GM18861 (cell line): ENCODE measurements around the gene ZRANB1.
A peak's percentile ranks its signal among the peaks of the same experiment; 100 is the strongest.
"Not testable (repeated sequence)": the region's sequence is repeated elsewhere in the genome, so short reads cannot be mapped to it uniquely, and the experiment has no call there.

Experiments used
- ATAC-seq: cut with Tn5 transposase; IDR thresholded peaks from one replicate; pipeline ENCODE4 v1.9.1; 2021; ENCODE audit not compliant: unreplicated experiment

The ZRANB1 gene

DNA sequence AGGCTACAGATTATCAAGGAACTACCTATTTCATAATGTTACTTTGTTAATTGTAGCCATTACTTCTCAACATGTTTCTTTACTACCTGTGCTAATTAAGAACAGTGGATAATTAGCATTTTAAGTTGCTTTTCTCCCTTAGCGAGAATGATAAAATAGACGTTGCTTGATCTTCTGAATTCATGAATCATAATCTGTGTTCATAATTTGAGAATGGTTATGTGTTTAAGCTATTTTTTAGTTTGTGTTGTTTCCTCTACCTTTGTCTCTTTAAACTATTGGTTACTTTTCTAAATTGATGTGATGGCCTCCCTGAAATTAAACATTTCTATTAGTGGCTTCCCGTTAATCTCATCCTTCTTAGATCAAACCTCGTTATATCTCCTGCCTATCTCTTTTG is at the start of gene ZRANB1:
Gene ZRANB1 (plus strand): TSS at position 301 of the 400 bp plus-strand sequence. CDS start 371 bp downstream, outside the sequence.
- no peak for ATAC-seq

DNA sequence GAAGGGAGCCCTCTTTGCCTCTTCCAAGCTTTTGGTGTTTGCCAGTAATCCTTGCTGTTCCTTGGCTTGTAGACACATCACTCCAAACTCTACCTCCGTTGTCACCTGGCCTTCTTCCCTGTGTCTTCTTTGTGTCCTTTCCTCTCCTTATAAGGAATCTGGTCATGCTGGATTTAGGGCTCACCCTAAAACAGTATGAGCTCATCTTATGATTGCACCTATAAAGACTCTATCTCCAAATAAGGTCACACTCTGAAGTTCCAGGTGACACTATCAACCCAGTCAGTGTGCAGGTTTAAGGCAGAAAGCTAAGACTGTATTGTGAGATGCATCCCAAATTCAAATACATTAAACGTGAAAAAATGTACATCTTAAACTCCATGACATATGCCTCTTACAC is 49.0 kb upstream of the ZRANB1 start:
- ATAC-seq, result no peak

DNA sequence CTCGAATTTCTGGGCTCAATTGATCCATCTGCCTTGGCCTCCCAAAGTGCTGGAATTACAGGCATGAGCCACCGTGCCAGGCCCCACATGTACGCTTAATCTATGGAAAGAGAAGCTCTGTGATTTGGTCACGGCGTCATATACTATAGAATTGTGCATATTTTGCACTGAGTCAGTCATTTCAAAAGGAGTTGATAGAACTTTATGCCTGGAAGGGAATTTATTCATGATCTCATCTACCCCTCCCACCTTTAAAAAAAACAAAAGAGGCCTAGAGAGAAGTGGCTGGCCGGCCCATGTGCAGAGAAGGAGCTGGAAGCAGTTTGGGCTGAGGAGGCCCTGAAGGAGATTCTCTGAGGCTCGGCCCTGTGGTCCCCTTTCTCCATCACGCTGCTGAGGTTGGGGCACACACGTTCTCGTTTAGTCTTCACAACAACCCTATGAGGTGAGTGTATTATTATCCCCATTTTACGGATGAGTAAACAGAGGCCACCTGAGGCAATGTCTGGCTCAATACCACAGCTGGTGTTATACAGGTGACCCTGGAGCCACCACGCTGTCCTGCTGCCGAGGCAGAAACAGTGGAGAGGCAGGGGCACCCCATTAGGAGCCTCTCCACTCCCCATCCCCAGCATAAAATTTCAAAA is 47.2 kb upstream of the ZRANB1 start:
- no peak for ATAC-seq

DNA sequence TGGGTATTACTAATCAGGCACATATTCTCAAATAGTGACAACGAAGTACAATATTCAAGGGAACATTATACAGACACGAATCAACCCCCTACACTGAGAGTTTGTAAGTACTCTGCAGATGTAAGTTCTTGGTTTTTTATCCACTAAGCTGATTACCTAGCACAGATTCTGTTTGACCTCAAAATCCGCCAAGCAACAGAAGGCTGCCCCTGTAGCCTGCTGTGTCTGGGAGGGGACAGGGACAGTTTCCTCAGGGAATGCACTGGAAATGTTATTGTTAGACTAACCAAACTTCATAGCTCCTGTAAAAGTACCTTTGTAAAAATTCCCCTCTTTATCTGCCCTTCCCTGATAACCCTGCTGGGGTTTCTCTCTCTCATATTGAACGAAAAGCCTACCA is 45.2 kb upstream of the ZRANB1 start:
- ATAC-seq, result no peak

DNA sequence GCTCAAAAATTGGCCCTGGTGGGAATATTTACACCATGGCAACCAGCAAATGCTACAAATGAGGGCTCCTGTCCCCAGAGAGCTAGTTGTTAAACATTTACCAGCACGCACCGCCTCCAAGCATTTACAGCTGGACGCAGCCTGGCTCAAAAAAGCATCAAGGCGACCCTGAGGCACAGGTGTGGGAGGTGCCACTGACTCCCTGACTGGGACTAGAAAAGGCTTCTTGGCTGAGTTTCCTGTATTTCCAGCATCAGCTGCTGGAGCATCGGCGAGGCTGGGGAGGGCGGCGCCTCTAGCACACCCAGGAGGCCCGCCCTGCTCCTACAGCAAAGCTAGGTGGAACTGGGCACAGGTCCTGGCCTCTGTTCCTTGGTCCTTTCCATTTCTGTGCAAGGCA is 43.5 kb upstream of the ZRANB1 start:
- no peak for ATAC-seq

DNA sequence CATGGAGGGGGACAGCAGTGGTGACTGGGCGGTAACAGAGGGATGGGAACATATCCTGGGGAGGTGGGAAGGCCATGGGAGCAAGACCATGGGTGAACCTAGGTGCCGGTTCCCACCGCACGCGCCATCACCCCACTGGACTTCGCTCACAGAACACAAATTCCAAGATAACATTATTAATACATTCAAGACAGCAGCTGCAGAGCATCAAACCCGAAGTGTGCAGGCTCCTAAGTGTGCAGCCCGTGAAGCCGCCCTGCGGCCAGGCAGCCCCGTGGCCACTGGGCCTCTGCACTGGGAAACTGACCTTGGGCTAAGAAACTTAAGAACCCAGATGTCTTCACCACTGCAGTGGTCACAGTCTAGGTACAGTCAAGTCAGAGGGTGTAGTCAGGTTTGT is 42.8 kb upstream of the ZRANB1 start:
- ATAC-seq, result no peak

DNA sequence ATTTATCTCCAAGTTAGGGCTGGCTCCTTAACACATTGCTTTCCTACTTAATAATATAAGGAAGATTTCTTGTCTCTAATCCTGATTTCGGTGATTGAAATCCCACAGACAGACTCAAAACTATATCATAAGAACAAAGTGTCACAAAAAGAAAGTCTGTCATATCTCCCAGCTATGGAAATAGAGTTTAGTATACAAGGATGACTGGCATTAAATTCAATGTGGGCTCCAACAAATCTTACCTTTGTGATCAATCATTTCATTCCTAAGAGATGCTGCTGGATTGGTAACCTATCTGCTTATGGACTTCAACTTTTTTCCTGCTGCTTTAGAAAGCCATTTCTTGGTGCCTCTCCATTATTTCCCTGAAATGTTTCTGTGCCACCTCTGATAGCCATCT is 39.5 kb upstream of the ZRANB1 start:
- ATAC-seq, result no peak

DNA sequence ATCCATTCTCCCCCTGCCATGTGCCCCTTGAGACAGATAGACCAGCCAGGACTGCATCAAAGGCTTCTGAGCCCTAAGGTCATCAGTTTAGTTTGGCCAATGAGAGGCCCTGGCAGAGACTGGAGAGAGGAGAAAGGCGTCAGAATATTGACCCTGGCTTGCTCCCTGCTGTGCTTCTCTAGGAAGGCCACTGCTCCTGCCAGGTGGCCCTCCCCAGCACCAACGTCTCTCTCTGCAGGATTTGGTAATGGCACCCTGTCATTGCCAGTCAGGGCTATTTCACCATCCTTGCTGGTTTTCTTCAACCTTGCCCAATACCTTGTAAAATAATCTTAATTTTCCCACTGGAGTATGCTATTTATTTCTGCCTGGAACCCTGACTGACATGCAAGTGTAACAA is 38.8 kb upstream of the ZRANB1 start:
- no peak for ATAC-seq

DNA sequence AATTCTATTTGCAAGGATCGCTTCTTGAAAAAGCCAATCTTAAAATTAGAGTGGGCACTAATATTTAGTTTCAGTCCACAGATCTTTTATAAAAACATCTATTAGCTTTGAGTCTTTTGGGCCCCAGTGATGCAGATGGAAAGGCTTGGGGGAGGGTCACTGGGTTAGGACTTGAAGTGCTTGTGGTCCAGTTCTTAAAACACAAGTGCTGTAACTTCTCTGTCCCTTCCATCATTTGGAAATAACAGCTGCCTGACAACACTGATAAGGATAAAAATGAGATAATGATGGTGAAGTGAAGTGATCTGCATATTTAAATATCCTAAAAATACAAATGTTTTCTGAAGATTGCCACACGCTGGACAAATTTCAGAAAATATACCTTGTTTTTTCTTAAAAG is 37.1 kb upstream of the ZRANB1 start:
- ATAC-seq, result no peak

DNA sequence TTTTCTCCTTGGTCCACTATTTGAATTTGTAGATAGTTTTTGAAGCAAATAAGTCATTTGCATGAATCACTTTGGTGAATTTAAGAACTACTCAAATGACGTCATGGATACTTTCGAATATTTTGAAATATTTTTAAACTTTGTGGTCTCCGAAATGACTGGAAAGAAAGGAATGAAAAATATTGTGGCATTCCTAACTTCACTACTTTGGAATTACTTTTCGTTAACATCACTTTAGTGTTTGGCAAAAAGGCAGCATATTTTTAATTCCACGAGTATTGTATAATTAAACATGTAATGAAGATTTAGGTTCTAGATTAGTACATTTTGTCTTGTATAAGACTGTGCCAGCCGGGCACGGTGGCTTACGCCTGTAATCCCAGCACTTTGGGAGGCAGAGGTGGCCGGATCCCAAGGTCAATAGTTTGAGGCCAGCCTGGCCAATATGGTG is 35.3 kb upstream of the ZRANB1 start:
- ATAC-seq, result no peak

DNA sequence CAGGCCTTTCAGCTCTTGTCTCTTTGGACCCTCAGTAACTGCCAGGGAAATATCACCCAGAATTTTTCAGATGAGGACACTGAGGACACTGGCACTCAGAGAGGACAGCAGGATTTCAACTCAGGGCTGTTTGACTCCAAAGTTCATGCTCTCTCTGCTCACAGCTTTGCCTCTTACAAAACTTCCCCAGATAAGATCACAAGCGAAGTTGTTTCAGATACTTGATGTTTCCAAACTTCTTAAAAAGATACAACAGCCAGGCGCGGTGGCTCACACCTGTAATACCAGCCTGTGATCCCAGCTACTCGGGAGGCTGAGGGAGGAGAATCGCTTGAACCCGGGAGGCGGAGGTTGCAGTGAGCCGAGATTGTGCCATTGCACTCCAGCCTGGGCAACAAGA is 32.4 kb upstream of the ZRANB1 start:
- no peak for ATAC-seq

DNA sequence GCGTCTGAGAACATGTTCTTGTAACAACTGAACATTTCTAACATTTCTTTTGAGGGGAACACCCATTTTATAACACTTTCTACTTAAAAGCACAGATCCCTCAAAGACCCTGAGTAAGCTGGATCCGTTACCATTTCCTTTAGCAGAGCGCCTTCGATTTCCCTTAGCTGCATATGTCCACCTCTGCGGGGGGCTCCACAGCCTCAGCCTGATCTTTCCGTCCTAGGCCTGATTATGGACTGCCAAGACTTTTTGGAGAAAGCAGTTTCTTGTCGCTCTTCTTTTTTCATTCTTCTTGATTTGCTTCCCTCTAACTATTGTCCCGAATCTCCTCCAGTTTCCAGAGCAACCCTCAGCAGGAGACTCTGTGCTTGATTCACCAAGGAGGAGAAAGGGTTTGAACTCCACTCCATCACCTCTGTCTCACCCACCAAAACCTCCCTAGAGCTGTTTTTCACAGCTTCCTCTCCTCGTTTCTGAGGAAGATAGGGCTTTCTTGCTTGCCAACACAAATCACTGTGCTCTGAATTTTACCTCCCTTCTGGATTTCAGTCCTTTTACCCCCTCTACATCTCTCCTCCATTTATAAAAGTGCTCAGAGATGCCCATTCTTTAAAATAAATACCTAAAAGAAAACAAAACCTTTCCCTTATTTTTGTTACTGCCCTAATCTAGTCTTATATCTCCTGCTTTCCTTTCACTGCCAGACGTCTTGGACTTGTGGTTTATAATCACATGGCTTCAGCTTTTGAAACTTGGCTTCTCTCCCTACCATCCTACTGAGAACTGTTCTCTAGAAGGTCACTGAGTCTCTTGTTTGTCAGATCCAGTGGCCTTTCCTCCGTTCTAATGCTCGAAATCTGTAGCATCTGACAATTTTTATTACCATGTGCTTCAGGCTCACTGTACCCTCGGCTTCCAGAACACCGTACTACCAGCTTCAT is 30.5 kb upstream of the ZRANB1 start:
- no peak for ATAC-seq

DNA sequence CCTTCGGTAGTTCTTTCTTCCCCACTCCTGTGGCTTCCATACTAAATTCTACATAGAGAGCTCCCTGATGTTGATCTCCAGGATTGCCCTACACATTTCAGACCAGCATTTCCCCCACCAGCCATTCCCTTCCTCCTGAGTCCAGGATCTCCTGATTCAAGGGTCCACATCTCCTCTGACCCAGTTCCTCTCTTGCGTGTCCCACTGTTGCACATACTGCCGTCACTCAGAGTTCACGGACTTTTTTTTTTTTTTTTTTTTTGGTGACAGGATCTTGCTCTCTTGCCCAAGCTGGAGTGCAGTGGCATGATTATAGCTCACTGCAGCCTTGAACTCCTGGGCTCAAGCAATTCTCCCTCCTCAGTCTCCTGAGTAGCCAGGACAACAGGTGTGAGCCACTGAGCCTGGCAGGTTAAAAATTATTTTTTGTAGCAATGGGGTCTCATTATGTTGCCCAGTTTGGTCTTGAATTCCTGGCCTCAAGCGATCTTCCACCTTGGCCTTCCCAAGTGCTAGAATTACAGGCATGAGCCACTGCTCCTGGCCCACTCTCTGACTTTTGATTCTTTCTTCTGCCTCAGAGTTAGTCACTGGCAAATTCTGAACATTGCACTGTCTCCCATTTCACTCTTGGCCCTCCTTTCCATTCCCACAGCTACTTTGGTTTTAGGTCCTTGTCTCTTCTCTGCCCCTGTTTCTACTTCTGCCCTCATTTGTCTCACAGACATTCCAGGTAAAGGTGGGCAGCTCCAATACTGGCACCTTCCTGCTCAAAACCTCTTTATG is 29.6 kb upstream of the ZRANB1 start:
- no peak for ATAC-seq

DNA sequence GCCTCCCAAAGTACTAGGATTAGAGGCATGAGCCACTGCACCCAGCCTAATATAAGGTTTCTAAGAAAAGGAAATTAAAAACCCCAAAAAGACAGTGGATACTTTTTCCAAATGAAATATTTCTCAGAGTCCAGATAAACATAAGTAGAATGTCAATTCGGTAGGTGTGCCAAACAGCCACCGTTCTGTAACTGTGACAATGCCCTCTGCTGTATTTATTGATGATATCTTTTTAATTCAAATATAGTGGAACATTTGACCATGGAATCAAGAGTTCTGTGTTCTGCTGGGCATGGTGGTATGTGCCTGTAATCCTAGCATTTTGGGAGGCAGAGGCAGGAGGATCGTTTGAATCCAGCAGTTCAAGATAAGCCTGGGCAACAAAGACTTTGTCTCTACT is 28.8 kb upstream of the ZRANB1 start:
- no peak for ATAC-seq

DNA sequence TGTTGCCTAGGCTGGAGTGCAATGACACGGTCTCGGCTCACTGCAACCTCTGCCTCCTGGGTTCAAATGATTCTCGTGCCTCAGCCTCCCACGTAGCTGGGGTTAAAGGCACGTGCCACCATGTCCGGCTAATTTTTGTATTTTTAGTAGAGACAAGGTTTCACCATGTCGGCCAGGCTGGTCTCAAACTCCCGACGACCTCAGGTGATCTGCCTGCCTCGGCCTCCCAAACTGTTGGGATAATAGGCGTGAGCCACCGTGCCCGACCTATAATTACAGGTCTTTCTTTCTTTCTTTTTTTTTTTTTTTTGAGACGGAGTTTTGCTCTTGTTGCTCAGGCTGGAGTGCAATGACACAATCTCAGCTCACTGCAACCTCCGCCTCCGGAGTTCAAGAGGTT is 27.5 kb upstream of the ZRANB1 start:
- ATAC-seq, result not testable (repeated sequence)

DNA sequence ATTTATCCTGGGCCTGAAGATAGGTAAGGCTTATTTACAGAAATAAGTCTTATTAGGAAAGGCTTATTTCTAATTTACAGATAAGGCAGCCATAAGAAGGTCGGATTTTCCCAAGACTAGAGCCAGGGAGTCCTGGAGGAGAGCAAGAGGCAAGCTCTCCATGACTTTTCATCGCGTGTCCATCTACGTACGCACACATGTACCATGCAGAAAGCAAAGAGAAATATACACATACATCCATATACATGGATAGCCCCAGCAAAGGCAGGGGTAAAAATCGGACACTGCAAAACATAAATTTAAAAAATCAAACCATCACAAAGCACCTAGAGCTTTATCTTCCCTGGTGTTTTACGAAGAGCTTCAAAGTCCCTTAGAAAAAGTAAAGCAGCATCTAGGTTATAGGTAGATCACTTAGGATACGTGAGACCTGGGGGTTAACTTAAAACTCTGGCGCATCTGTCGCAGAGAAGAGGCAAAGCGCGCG is 25.8 kb upstream of the ZRANB1 start:
- peak; percentile 3 for ATAC-seq

DNA sequence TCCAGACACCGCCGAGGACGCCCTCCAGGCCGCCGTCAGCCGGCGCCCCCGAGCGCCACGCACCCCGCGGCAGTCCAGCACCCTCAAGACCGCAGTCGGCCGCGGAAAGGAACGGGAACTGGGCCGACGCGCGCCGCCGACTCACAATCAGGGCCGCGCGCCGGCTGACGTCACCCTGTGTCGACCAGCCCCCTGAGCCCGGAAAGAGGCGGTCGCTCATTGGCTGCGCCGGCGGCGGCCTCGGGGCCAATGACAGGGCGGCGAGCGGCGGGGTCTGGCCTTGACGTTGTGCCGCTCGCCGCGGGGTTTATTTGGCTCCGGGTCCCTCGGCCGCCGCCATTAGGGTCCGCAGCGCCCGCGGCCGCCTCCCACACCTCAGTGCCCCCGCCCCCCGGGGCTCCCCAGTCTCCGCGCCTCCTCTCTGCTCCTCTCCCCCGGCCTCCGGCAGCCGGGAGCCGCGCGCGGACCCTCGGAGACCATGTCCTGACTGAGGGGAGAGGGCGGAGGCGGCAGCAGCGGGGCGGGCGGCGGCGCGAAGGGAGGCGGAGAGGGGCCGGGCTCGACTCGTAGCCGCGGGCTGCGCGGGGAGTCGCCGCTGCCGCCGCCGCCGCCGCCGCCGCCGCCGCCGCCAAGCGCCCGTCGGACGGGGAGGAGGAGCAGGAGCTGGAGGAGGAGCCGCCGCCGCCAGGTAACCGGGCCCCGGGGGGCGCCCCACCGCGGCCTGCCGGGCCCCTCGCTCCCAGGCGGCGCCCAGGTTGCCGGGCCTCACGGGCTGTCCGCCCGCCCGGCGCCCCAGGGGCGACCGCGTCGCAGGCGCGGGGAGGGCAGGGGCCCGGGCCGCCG is 25.1 kb upstream of the ZRANB1 start:
- ATAC-seq, result peak; percentile 95

DNA sequence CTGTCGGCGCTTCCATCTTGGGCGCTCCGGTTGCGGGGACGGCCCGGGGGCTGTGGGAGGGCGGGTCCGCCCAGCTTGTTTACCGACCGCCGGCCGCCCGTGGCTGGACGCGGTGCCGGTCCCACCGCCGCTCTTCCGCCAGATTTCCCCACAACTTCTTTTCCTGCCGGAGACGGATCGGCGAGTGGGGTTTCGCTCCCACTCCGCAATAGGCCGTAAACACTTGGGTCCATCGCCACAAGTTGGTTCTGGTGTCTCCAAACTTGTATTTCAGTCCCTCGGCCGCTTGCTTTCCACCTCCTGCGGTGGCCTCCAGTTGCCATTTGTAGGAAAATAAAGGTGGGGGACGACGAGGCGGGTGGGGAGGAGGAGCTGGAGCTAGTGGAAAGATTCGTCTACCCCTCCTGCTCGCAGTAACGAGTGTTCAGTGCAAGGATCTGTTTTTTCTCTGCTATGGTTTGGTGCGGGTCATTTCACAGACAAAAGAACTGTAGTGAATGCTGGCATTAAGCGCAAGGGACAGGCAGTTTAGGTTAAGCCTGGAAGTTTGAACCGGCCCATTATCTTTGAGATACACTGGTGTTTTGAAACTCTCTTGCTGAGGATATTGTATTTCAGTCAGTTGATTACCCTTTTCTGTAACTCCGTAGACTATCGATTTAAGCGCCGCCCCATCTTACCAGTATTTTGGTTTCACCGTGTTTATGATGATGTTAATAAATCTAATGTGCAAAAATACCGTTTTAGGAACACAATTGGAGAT is 24.3 kb upstream of the ZRANB1 start:
- ATAC-seq, result no peak

DNA sequence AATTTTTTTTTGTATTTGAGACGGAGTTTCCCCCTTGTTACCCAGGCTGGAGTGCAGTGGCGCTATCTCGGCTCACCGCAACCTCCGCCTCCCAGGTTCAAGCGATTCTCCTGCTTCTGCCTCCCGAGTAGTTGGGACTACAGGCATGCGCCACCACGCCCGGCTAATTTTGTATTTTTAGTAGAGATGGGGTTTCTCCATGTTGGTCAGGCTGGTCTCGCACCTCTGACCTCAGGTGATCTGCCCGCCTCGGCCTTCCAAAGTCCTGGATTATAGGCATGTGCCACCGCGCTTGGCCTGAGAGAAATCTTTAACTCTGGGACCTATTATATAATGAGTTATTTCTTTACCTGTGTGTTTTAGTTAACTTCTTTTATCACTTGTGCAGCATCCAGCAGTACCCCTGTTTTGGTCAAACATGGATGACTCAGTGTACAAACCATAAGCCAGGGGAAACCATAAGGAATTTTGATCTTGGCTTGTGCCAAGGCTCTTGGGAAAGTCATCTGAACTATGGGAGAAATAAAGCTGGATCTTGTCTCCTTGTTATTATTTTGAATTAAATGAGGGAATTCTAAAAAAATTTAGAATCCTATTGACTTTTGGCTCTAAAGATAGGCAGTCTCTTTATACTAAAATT is 23.6 kb upstream of the ZRANB1 start:
- no peak for ATAC-seq
